Brain microvascular endothelial cell (primary cell): Measurements from ENCODE around the gene PAXX.

ENCODE experiments used
- DNase-seq: peaks from one replicate; pipeline ENCODE4 v3.0.0-alpha.2; 2020
- H3K27ac ChIP-seq: fragments of 250-450 bp; sonication (Bioruptor Pico); 2 replicates; pipeline ENCODE4 v1.5.1; 2020; ENCODE audit warnings: mild to moderate bottlenecking, moderate library complexity
- H3K27me3 ChIP-seq: fragments of 250-450 bp; sonication (Bioruptor Pico); replicated peaks from 2 replicates; pipeline ENCODE4 v1.5.1; 2020; ENCODE audit warnings: mild to moderate bottlenecking
- H3K36me3 ChIP-seq: fragments of 250-450 bp; sonication (Bioruptor Pico); replicated peaks from 2 replicates; pipeline ENCODE4 v1.5.1; 2020; ENCODE audit warnings: mild to moderate bottlenecking
- H3K4me3 ChIP-seq: 2 replicates; pipeline ENCODE4 v1.5.1; 2011; ENCODE audit warnings: low read depth, mild to moderate bottlenecking, control low read depth, low read length, moderate library complexity
- CTCF ChIP-seq: IDR thresholded peaks from 2 replicates; pipeline ENCODE4 v1.5.1; 2011; ENCODE audit warnings: low read depth, mild to moderate bottlenecking, moderate library complexity, low read length, control low read depth, inconsistent platforms; ENCODE audit errors: missing control alignments
- in situ Hi-C: cut with HindIII; loops from 2 replicates; pipeline ENCODE4 v1.10.0; 2017; ENCODE audit warnings: low sequenced_read_pairs, low pct_ligation_motif_present

Gene PAXX

GRCh38 chr9:137007816-137008270 lies 15.6 kb downstream of the PAXX start:
- Histone ChIP-seq H3K27ac (no peak overlapping the region), H3K27me3 (no peaks in the 10 kb centered on the region), H3K36me3 (peaks cover 3% of the 10 kb centered on the region), H3K4me3 (no peak overlapping the region)
- in situ Hi-C loops, result no loop called here
- no peak for TF ChIP-seq CTCF
- no peak for DNase-seq

- Histone ChIP-seq H3K27me3 (no peaks in the 10 kb centered on the region), H3K27ac (no peak overlapping the region), H3K4me3 (no peak overlapping the region), H3K36me3 (peaks cover 3% of the 10 kb centered on the region)
- no peak for TF ChIP-seq CTCF
- in situ Hi-C loops, result no loop called here
- no peak for DNase-seq
These were observed 16.1 kb downstream of the PAXX start for GRCh38 chr9:137008312-137008711.

DNA sequence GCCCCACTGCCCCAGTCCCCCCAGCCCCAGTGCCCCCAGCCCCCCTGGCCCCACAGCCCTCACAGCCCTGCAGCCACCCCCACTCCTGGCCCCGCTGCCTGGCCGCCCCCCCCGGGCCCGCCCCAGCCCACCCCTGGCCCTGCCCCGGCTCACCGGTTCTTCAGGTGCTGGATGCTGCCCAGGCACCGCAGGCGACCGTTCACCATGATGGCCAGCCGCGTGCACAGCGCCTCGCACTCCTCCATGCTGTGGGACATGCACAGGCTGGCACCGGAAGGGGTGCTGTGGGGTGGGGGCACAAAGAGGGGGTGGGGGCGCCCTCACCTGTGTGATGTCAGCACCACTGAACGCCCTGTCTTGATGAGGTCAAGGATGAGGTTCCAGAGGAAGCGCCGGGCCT lies 17.0 kb downstream of the PAXX start:
- no peaks in the 10 kb centered on the region for H3K27me3 ChIP-seq
- in situ Hi-C loops, result no loop called here
- no peak overlapping the region for H3K4me3 ChIP-seq
- TF ChIP-seq CTCF, result no peak
- no peak overlapping the region for H3K27ac ChIP-seq
- H3K36me3 ChIP-seq, result peaks cover 3% of the 10 kb centered on the region
- DNase-seq, result no peak

DNA sequence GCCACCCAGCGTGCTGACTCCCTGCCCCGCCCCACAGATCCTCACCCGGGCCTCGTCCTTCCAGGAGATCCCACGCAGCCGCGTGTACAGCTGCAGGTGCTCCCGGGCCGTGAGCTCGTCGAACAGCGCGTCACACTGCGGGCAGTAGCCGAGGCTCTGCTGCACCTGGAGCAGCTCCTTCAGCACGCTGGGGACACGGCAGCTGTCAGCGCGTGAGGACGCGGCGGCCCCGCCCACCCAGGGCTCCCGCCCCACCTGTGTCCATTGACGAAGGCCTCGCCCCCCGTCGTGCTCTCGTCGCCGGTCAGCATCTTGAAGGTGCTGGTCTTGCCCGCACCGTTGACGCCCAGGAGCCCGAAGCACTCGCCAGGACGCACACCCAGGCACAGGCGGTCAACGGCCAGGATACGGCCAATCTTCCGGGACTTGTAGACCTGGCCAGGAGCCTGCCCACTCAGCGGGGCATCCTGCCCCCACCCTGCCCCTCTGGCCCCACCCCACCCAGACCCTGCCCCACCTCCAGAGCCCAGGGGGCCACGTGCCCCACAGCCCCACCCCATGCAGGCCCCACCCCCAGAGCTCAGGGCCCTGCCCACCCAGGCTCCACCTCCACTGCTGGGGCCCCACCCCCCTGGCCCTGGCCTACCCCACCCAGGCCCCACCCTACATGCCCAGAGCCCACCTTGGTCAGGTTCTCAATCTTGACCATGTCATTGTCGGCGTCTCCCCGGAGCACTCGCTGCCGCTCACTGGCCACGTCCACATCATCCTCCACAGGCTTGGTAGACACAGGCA lies 17.9 kb downstream of the PAXX start:
- peaks cover 5% of the 10 kb centered on the region for H3K36me3 ChIP-seq
- in situ Hi-C loops, result no loop called here

GRCh38 chr9:137011156-137011555 lies 18.9 kb downstream of the PAXX start:
- in situ Hi-C loops, result no loop called here
- peaks cover 13% of the 10 kb centered on the region for H3K36me3 ChIP-seq
- H3K27me3 ChIP-seq, result no peaks in the 10 kb centered on the region
- DNase-seq, result no peak
- no peak overlapping the region for H3K4me3 ChIP-seq
- no peak for TF ChIP-seq CTCF
- no peak overlapping the region for H3K27ac ChIP-seq

More for the DNA sequence above, 17.9 kb downstream of the PAXX start:
- no peak for DNase-seq
- H3K4me3 ChIP-seq, result no peak overlapping the region
- no peak overlapping the region for H3K27ac ChIP-seq
- TF ChIP-seq CTCF, result no peak
- no peaks in the 10 kb centered on the region for H3K27me3 ChIP-seq
